Esophagus squamous epithelium (tissue), 5 donors: ENCODE measurements around the gene IP6K3. TPM values are rescaled to one million over a fixed set of nuclear protein-coding genes. Genes with fewer than 3 reads are reported as not detected.

Source experiments
- DNase-seq: peaks from one replicate; lab custom pipeline; 2025; lab: John Stamatoyannopoulos, UW
- H3K27ac ChIP-seq, 4 donors: fragments of 200-600 bp; sonication (generic); one replicate each; pipeline ENCODE4 v1.5.1; 2016 to 2019; ENCODE audit warnings: mild to moderate bottlenecking in 1 of 4
- H3K27me3 ChIP-seq, 4 donors: fragments of 200-600 bp; sonication (generic); 1 replicate in 3 of 4; 2 replicates in 1 of 4; pipeline versions ENCODE4 v1.5.1 to v1.6.0; 2017 to 2021; ENCODE audit warnings: antibody characterized with exemption in 1 of 4
- H3K36me3 ChIP-seq, 3 donors: fragments of 200-600 bp; sonication (generic); one replicate each; pipeline ENCODE4 v1.5.1; 2016 to 2019
- H3K4me1 ChIP-seq, 3 donors: fragments of 200-600 bp; sonication (generic); one replicate each; pipeline ENCODE4 v1.5.1; 2017 to 2019
- H3K4me3 ChIP-seq, 4 donors: fragments of 200-600 bp; sonication (generic); 1 replicate in 3 of 4; 2 replicates in 1 of 4; pipeline ENCODE4 v1.5.1; 2016 to 2019; ENCODE audit warnings: mild to moderate bottlenecking in 2 of 4, moderate library complexity in 1 of 4
- H3K9me3 ChIP-seq, 3 donors: fragments of 200-600 bp; sonication (generic); one replicate each; pipeline ENCODE4 v1.5.1; 2016 to 2019
- CTCF ChIP-seq, 6 experiments: fragments of 450-650 bp in 4 of 6; fragments of 200-600 bp in 2 of 6; sonication (generic) in 2 of 6; IDR thresholded peaks; one replicate each; pipeline ENCODE4 v1.5.1; 2016 to 2019; ENCODE audit warnings: antibody characterized with exemption in 6 of 6, mild to moderate bottlenecking in 4 of 6, moderate library complexity in 4 of 6
- POLR2A ChIP-seq, 4 donors: fragments of 450-650 bp; IDR thresholded peaks; one replicate each; pipeline ENCODE4 v1.6.1; 2017; ENCODE audit warnings: antibody characterized with exemption in 4 of 4, mild to moderate bottlenecking in 4 of 4, moderate library complexity in 3 of 4
- WGBS, 2 donors: methylation state at CpG; one replicate each; pipeline ENCODE4 v1.1.5; 2018; 5-methylcytosine and 5-hydroxymethylcytosine counted together
- intact Hi-C: fragments of 100-400 bp; cut with DNase I; formaldehyde crosslinking; loops from one replicate; pipeline ENCODE4 v1.15.0; 2022
- total RNA-seq, 4 donors: library from RNA; depleted of rRNA; stranded (reverse); fragments of >200 nt; gene quantifications; one replicate each; pipeline ENCODE4 v1.1.0, GENCODE V29; 2016
- donor health status: DM: yes; HTN: yes; CAD: no.

The IP6K3 gene
- total RNA-seq, 4 donors from 2014 or later, result 0.75 to 5.5 (median 1.7) TPM; not detected in 1

- 89 to 91% methylated on average over 9 to 17 of the region's 27 CpGs for WGBS, 2 donors
- peaks cover 0 to 6% (median 5%) of the 10 kb centered on the region in 3 donors for H3K4me1 ChIP-seq
- H3K4me3 ChIP-seq, result no peak overlapping the region
- intact Hi-C loops, result no loop called here
- H3K27ac ChIP-seq, result no peak overlapping the region
- no peaks in the 10 kb centered on the region for H3K9me3 ChIP-seq
- no peak for DNase-seq
- peaks cover 39 to 100% (median 44%) of the 10 kb centered on the region in 3 donors for H3K36me3 ChIP-seq
- TF ChIP-seq POLR2A (IDR thresholded peaks at IDR 0.05) (no peak), CTCF (IDR thresholded peaks at IDR 0.05) (no peak)
- H3K27me3 ChIP-seq, result no peaks in the 10 kb centered on the region
Observed at GRCh38 chr6:33686981-33687975, 59.4 kb downstream of the IP6K3 start.

DNA sequence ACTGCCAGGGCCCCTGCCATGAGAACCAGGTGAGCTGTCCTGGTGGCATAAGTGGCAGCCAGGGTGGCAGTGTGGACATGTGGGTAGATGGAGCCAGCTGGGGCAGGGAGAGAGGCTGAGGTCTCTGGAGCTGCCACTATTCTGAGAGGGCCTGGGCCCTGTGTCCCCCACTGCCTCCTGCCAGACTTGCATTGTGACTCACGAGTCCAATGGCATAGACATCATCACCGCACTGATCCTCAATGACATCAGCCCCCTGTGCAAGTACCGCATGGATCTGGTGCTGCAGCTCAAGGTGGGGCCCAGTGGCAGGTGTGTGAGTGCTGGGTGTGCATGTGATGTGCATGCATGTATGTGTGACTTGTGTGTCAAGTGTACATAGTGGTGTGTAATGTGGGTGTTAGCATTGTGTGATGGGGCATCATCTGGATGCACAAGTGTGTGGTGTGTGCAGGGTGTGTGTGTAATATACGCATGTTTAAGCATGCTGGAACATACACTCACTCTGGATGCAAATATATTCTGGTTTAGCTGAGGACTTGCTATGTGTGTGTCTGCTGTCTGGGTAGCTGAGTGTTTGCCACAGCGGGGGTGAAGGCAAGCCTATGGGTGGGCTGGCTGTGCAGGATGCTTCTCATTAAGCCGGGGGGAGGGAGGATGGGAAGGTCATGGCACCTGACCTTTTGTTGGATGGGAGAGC is 60.3 kb downstream of the IP6K3 start:
- DNase-seq, result no peak
- intact Hi-C loops, result no loop called here
- WGBS, 2 donors, result 58 to 71% methylated on average over 3 to 6 of the region's 6 CpGs
- TF ChIP-seq POLR2A (IDR thresholded peaks at IDR 0.05) (no peak), CTCF (IDR thresholded peaks at IDR 0.05) (no peak)
- Histone ChIP-seq H3K4me3 (no peak overlapping the region), H3K36me3 (peaks cover 39 to 100% (median 42%) of the 10 kb centered on the region in 3 donors), H3K4me1 (no peaks in the 10 kb centered on the region), H3K27ac (no peak overlapping the region), H3K27me3 (no peaks in the 10 kb centered on the region), H3K9me3 (no peaks in the 10 kb centered on the region)

GRCh38 chr6:33685411-33686224 is 61.1 kb downstream of the IP6K3 start:
- no peak overlapping the region for H3K27ac ChIP-seq
- no peaks in the 10 kb centered on the region for H3K4me1 ChIP-seq
- H3K36me3 ChIP-seq, result peaks cover 31 to 100% (median 35%) of the 10 kb centered on the region in 3 donors
- intact Hi-C loops, result no loop called here
- H3K9me3 ChIP-seq, result no peaks in the 10 kb centered on the region
- no peak for DNase-seq
- H3K4me3 ChIP-seq, result no peak overlapping the region
- H3K27me3 ChIP-seq, result no peaks in the 10 kb centered on the region
- 95% methylated on average over 18 of the region's 38 CpGs; no CpG with 5 or more reads in 1 of the 2 donors for WGBS, 2 donors
- no peak for TF ChIP-seq POLR2A (IDR thresholded peaks at IDR 0.05)
- no peak for TF ChIP-seq CTCF (IDR thresholded peaks at IDR 0.05)

GRCh38 chr6:33684983-33685382 is 61.7 kb downstream of the IP6K3 start:
- Histone ChIP-seq H3K27me3 (no peaks in the 10 kb centered on the region), H3K27ac (no peak overlapping the region), H3K9me3 (no peaks in the 10 kb centered on the region), H3K4me3 (no peak overlapping the region), H3K36me3 (peaks cover 34 to 100% (median 40%) of the 10 kb centered on the region in 3 donors), H3K4me1 (no peaks in the 10 kb centered on the region)
- intact Hi-C loops, result no loop called here
- no peak for TF ChIP-seq CTCF (IDR thresholded peaks at IDR 0.05)
- no peak for TF ChIP-seq POLR2A (IDR thresholded peaks at IDR 0.05)
- WGBS, 2 donors, result 95 to 97% methylated on average over 4 to 5 of the region's 7 CpGs
- no peak for DNase-seq
